Activated T-cell treated with anti-CD3 and anti-CD28 coated beads, Interleukin-2, amount 50 U/mL, for 1 hour (primary cell): ENCODE data around the gene DSCAML1.

ENCODE experiments used
- DNase-seq: peaks from one replicate; pipeline ENCODE4 v3.0.0-alpha.2; 2020

The DSCAML1 gene

GRCh38 chr11:117511483-117511930, 285.5 kb downstream of the DSCAML1 start:
- no peak for DNase-seq

GRCh38 chr11:117510646-117511045, 286.4 kb downstream of the DSCAML1 start:
- DNase-seq: no peak

GRCh38 chr11:117509543-117509942, 287.5 kb downstream of the DSCAML1 start:
- no peak for DNase-seq

GRCh38 chr11:117506971-117507370, 290.0 kb downstream of the DSCAML1 start:
- DNase-seq: no peak

- no peak for DNase-seq
These were observed 291.6 kb downstream of the DSCAML1 start for GRCh38 chr11:117505285-117505970.

DNA sequence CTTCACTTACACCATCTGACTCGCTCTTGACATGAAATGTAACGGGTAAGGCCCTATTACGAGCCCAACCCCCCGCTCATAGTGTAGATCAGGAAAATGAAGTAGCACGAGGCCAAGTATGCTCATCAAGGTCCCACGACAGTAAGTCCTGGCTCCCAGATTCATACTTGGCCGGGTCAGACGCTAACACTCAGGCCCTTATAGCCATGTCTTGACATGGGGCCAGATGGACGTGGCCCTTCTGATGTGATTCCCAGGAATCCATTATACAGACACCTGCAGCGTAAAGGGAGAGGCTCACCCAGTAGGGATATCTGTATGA, 294.3 kb downstream of the DSCAML1 start:
- DNase-seq: no peak

GRCh38 chr11:117502015-117502778, 294.8 kb downstream of the DSCAML1 start:
- DNase-seq: no peak

- DNase-seq: no peak
These were observed 295.6 kb downstream of the DSCAML1 start for GRCh38 chr11:117501237-117501898.

GRCh38 chr11:117498791-117499190, 298.2 kb downstream of the DSCAML1 start:
- no peak for DNase-seq

GRCh38 chr11:117497206-117497951, 299.6 kb downstream of the DSCAML1 start:
- DNase-seq: no peak

GRCh38 chr11:117495357-117495756, 301.7 kb downstream of the DSCAML1 start:
- no peak for DNase-seq

GRCh38 chr11:117492578-117493251, 304.3 kb downstream of the DSCAML1 start:
- no peak for DNase-seq

GRCh38 chr11:117490911-117491310, 306.1 kb downstream of the DSCAML1 start:
- no peak for DNase-seq

GRCh38 chr11:117489999-117490679, 306.9 kb downstream of the DSCAML1 start:
- no peak for DNase-seq

DNA sequence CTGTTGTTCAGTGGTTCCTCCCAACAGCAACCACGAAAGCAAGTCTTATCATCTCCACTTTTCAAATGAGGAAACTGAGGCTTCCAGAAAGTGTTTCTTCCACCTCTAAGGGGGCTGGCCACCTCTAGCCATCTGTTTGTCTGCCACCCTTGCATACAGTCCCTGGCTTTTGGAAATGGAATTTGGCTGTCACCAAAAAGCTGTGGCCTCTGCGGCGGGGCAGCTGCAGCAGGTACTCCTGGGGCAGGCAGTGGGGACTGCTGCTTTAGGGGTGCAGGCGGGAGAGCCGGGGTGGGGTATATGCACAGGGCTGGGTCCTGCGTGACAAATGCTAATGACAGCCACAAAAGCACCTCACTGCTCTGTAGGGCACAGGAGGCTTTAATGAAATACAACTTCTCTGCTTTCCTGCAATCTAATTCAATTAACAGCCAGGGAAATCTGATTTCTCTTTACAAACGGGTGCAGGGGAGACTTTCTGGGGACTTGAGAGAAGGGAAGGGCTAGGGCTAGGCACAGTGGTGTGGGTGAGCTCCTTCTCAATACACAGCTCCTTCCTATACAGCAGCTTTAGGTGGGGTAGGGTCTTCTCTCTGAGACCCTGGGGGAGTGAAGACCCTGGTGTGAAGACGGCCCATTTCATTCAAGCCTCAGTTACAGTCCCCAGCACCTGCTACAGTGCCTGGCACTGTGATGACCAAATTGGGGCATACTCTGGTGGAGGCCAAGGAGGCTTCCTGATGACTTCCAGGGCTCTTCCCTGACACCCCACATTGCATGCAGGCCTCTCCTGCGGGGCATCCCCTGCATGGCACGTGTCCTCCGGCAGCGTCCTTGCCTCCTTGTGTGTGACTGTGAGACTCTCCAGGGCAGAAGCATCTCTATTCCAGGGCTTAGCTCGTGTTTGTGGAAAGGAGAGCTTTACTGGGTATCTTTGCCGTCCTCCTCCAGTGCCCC, 307.7 kb downstream of the DSCAML1 start:
- no peak for DNase-seq

DNA sequence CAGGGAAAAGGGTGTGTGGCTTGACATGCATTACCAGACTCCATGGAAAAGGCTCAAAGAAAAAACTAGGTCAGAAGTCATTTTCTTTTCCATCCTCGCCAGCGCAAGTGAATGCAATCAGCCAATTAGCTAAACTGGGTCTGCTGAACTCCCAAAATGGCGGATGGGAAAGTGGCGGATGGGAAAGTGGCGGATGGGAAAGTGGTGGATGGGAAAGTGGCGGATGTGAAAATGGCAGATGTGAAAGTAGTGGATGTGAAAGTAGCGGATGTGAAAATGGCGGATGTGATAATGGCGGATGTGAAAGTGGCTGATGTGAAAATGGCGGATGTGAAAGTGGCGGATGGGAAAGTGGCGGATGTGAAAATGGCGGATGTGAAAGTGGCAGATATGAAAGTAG, 311.0 kb downstream of the DSCAML1 start:
- no peak for DNase-seq

DNA sequence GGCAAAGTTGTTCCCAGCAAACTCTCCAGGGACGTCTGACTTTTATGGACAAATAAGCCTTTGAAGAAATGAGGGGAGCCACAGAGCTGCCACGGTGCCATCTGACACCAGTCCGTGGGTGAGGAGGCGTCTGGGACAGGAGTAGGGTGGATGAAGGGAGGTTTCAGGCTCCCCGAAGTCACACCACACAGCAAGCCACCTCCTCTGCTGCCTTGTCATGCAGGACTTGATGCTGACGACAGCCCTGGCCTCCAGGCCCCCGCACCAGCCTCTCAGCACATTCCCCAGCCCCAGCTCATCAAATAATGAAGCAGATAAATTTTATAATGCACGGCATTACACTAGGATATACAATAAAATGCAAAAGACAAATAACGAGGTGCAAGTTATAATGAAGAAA, 312.9 kb downstream of the DSCAML1 start:
- DNase-seq: no peak

DNA sequence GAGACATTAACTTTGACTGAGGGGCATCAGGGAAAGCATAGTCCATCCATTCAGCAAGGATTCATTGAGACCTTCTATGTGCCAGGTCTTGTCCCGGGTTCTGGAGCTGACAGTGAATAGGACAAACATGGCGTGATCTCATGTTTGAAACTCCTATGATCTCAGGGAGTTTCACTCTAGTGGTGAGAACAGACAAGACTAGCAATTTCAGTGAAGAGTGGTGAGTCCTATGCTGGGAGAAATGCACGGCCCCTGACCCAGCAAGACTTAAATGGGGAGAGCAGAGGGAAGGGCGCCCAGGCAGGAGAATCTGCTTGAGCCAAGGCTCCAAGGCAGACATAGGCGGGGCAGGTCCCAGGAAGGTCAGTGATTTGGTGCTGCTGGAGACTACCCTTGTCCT, 313.6 kb downstream of the DSCAML1 start:
- DNase-seq: no peak

DNA sequence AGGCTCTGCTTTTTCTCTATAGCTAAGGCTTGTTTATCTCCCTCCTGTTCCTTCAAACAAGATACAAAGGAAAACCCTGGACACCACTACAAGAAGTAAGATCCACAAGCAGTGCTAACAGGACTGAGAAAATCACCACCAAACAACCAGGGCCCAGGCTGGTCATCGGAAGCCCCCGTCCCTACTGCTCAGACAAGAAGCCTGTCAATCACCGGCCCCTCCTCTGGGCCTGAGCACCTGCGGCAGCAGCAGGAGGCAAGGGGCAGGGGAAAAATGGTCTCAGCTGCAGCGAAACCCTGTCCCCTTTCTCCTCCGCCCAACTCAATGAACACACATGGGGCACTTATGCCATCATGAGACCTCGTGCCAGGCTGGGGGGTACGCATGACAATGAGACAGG, 314.1 kb downstream of the DSCAML1 start:
- DNase-seq: no peak

- no peak for DNase-seq
These were observed 315.1 kb downstream of the DSCAML1 start for GRCh38 chr11:117481885-117482284.

DNA sequence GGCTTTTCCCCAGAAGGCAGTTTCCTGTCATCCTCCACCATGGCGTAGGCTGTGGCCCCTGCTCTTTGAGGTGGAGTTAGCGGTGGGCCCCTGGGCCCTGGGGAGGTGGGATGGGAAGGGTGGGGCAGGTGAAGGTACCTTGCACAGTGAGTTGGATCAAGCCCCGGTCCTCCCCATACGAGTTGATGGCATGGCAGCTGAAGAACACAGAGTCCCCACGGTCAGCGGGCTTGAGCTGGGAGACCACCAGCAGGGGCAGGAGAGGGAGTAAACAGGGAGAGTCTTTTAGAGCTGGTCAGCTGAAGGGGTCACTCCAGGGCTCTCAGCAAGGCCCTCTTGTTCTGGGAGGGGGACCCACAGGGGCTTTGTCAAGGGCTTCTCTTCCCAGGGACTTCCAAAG, 316.0 kb downstream of the DSCAML1 start:
- DNase-seq: no peak
